Ectodermal cell (in vitro differentiated cells): ENCODE measurements around the gene KAZN.

Source experiments
- H3K27ac ChIP-seq: 2 replicates; pipeline ENCODE4 v1.7.0; 2013; ENCODE audit warnings: mild to moderate bottlenecking, low read depth, low read length; ENCODE audit not compliant: insufficient read depth, poor library complexity, severe bottlenecking
- H3K27me3 ChIP-seq: 2 replicates; pipeline ENCODE4 v1.7.0; 2013; ENCODE audit warnings: mild to moderate bottlenecking, low read length; ENCODE audit not compliant: insufficient read depth, control insufficient read depth, poor library complexity, severe bottlenecking
- H3K36me3 ChIP-seq: one replicate; pipeline ENCODE4 v1.7.0; 2013; ENCODE audit warnings: low read length; ENCODE audit not compliant: control insufficient read depth, insufficient read depth
- H3K4me1 ChIP-seq: one replicate; pipeline ENCODE4 v1.7.0; 2013; ENCODE audit warnings: low read length; ENCODE audit not compliant: control insufficient read depth, insufficient read depth
- H3K4me3 ChIP-seq: 2 replicates; pipeline ENCODE4 v1.7.0; 2013; ENCODE audit warnings: low read depth, low read length, control low read depth; ENCODE audit not compliant: insufficient read depth
- H3K9me3 ChIP-seq: 2 replicates; pipeline ENCODE4 v1.7.0; 2013; ENCODE audit warnings: mild to moderate bottlenecking, low read length, moderate library complexity; ENCODE audit not compliant: control insufficient read depth
- WGBS, 2 experiments: methylation state at CpG; one replicate each; pipeline ENCODE4 v1.1.7; 2013; ENCODE audit warnings: missing lambda C conversion rate in 2 of 2; 5-methylcytosine and 5-hydroxymethylcytosine counted together

Gene KAZN

DNA sequence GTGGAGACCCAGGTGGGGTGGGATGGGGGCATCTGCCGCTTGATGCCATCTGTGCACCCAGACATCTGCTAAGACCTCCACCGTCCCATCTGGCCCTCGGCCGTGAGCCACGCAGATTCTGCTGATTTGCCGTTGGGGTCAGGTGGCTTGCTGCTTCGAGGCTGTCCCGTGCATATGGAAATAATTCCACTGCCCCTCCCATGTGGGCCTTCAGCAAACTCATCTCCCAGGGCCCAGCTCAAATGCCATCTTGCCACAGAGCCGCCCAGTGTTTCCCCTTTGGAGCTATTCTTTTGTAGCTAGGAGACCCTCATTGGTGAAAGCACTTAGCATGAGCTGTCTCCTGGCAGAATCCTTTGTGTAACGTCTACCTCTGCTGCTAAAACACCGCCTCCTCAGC is 99.8 kb downstream of the KAZN start:
- H3K36me3 ChIP-seq, result no peaks in the 10 kb centered on the region
- no peak overlapping the region for H3K27ac ChIP-seq
- H3K4me3 ChIP-seq, result no peak overlapping the region
- H3K4me1 ChIP-seq, result peaks cover 5% of the 10 kb centered on the region
- no peaks in the 10 kb centered on the region for H3K9me3 ChIP-seq
- WGBS, 2 experiments, result 89 to 90% methylated on average over 11 of the region's 11 CpGs
- no peaks in the 10 kb centered on the region for H3K27me3 ChIP-seq

DNA sequence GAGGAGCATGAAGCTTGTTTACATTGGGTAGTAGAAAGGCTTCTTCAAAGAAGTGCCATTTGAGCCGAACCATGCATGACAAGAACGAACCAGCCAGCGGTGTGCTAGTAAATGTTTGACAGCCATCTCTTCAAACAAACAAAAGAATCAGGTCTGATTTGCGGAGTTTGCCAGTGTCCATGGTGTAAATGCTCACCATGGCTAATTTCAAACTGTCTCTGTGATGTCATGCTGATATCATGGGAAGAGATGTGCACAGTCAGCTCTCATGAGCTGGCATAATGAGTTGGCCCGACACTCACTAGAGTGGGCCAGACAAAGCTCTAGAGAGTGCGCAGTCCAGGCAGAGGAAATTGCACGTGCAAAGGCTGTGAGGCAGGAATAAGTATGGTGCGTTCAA is 101.1 kb downstream of the KAZN start:
- Histone ChIP-seq H3K9me3 (no peaks in the 10 kb centered on the region), H3K27ac (no peak overlapping the region), H3K36me3 (no peaks in the 10 kb centered on the region), H3K27me3 (no peaks in the 10 kb centered on the region), H3K4me1 (peaks cover 5% of the 10 kb centered on the region), H3K4me3 (no peak overlapping the region)
- WGBS, 2 experiments, result 91 to 95% methylated on average over 8 of the region's 8 CpGs

DNA sequence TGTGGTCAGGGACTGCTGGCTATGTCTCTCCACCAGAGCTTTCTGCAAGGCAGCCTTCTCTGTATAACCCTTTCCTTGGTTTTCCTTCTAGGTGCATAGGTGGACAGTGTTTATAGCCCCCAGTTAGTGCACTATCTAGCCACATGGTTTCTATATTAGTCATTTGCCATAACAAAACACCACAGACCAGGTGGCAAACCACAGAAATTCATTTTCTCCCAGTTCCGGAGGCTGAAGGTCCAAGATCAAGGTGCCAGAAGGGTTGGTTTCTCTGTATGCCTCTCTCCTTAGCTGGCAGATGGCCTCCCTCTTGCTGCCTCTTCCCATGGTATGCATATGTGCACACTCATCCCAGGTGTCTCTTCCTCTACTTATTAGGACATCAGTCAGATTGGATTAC is 106.4 kb downstream of the KAZN start:
- WGBS, 2 experiments, result 95 to 97% methylated on average over 1 of the region's 1 CpG
- no peaks in the 10 kb centered on the region for H3K4me1 ChIP-seq

DNA sequence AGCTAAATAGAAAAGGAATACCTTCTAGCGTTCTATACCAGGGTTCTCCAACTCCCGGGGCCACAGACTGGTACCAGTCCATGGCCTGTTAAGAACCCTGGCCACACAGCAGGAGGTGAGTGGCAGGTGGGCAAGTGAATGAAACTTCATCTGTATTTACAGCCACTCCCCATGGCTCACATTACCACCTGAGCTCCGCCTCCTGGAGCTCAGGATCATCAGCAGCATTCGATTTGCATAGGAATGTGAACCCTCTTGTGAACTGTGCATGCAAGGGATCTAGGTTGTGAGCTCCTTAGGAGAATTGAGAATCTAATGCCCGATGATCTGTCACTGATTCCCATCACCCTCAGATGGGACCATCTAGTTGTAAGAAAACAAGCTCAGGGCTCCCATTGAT is 107.3 kb downstream of the KAZN start:
- no peaks in the 10 kb centered on the region for H3K36me3 ChIP-seq
- H3K27ac ChIP-seq, result no peak overlapping the region
- 91 to 95% methylated on average over 5 of the region's 5 CpGs for WGBS, 2 experiments
- H3K4me1 ChIP-seq, result no peaks in the 10 kb centered on the region
- no peak overlapping the region for H3K4me3 ChIP-seq
- no peaks in the 10 kb centered on the region for H3K27me3 ChIP-seq
- no peaks in the 10 kb centered on the region for H3K9me3 ChIP-seq

More for the DNA sequence above, 106.4 kb downstream of the KAZN start:
- Histone ChIP-seq H3K27ac (no peak overlapping the region), H3K4me3 (no peak overlapping the region), H3K27me3 (no peaks in the 10 kb centered on the region), H3K9me3 (no peaks in the 10 kb centered on the region), H3K36me3 (no peaks in the 10 kb centered on the region)

DNA sequence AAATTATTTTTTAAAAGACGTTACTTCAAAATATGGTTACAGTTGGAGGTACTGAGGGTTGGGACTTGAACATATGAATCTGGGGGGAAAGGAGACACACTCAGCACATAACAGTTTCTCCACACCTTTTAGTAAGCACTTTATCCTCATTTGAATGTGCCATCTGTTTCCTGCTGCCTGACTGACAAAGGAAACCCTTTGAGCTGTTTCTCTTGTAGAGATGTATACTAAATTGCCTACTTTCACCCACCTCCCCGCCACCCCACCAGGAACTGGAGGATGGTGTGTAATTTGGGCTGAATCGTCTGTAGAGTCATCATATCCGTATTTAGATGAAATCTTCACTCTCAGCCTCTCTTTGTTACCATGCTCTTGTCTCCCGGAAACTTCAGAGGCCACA is 108.1 kb downstream of the KAZN start:
- H3K36me3 ChIP-seq, result no peaks in the 10 kb centered on the region
- no peak overlapping the region for H3K4me3 ChIP-seq
- H3K27ac ChIP-seq, result no peak overlapping the region
- H3K27me3 ChIP-seq, result no peaks in the 10 kb centered on the region
- 84 to 93% methylated on average over 3 to 5 of the region's 5 CpGs for WGBS, 2 experiments
- H3K9me3 ChIP-seq, result no peaks in the 10 kb centered on the region
- H3K4me1 ChIP-seq, result no peaks in the 10 kb centered on the region

DNA sequence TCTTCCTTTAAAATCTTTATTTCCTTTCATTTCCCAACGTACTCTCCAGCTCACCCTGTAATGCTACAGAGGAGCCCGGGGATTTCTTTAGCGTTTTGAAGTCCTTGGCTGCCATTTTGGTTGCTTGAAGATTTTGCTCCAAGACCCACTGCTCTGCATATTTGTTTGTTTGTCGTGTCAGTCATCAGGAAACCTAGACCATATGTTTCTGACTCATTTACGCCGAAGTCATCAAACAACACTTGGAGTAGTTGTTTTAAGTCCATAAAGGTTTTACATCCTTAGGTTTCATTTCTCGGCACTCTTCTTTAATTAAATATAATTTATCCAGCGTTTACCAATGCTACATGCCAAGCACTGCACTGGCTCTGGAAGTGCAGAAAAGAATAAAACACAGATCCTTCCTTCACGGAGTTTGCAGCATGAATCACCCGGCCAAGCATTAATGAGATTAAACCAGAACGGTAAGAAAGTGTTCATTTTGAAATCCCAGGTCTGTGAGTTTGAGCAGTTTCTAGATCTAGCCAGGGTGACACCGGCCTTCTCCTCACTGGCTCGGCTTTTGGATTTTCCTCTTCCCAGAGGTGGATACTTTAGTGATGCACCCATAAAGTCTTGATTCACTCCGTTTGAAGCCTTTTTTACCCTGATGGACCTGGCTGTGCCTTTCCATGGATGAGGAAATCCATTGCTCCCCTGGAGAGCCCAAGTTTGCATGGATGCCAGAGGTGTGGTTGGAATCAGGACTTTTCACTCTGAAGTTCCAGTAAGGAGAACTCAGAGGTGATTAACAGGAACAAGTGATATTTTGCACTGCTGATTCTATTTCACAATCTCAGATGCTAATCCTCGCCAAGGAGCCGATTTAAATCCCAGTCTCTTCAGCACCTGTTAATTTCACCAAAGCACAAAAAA is 109.3 kb downstream of the KAZN start:
- no peaks in the 10 kb centered on the region for H3K9me3 ChIP-seq
- H3K4me1 ChIP-seq, result no peaks in the 10 kb centered on the region
- H3K36me3 ChIP-seq, result no peaks in the 10 kb centered on the region
- no peaks in the 10 kb centered on the region for H3K27me3 ChIP-seq
- no peak overlapping the region for H3K4me3 ChIP-seq
- H3K27ac ChIP-seq, result no peak overlapping the region
- 94 to 98% methylated on average over 16 of the region's 16 CpGs for WGBS, 2 experiments

DNA sequence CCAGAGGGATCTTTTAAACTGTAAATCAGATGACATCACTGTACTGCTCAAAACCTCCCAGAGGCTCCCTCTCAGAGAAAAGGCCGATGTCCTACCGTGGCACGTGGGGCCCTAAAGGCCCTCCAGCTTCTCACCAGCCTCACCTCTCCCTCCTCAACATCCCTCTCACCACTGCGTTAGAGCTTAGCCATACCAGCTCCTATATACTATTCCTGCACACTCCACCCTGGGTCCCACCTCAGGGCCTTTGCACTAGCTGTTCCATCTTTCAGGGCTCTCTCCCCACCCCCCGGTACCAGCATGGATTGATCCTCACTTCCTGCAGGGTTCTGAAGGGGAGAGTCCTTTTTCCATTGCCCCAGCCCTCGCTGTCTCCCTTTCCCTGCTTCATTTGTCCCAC is 111.8 kb downstream of the KAZN start:
- Histone ChIP-seq H3K9me3 (no peaks in the 10 kb centered on the region), H3K27ac (no peak overlapping the region), H3K27me3 (no peaks in the 10 kb centered on the region), H3K36me3 (no peaks in the 10 kb centered on the region), H3K4me1 (no peaks in the 10 kb centered on the region), H3K4me3 (no peak overlapping the region)
- WGBS, 2 experiments, result 91 to 95% methylated on average over 6 of the region's 6 CpGs

DNA sequence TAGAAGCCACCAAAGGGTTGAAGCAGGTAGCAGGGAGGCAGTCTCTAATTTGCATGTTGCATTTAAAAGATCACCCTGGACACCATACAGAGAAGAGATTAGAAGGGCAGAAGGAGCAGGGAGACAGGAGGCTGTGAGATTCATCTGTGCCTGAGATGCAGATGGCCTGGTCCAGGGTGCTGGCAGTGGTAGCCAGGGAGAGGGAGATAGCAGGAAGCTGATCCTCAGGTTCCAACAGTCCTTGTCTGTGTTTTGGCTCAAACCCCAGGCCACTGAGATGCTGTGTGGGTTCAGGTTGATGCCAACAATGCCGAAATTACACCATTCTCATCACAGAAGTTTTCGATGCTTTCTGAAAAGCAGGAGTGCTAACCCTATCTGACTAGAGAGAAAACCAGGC is 113.7 kb downstream of the KAZN start:
- Histone ChIP-seq H3K4me3 (no peak overlapping the region), H3K4me1 (no peaks in the 10 kb centered on the region), H3K27me3 (no peaks in the 10 kb centered on the region), H3K9me3 (no peaks in the 10 kb centered on the region), H3K27ac (no peak overlapping the region), H3K36me3 (no peaks in the 10 kb centered on the region)
- 91 to 97% methylated on average over 2 of the region's 2 CpGs for WGBS, 2 experiments

DNA sequence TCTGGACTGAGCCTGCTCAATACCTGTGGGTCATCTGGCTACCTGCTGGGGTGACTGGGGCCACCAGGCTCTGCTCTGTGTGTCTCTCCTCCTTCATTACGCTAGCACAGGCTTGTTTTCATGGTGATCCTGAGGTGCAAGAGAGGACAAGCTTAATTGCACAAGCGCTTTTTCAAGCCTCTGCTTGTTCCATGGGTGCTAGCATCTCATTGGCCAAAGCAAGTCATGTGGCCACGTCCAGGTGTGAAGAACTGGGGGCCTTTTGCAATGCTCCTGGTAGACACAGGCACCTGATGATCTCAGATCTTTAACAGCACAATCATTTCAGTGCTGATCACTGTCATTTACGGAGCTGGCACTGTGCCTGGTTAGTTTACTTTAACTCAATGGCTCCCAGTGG is 114.6 kb downstream of the KAZN start:
- Histone ChIP-seq H3K4me3 (no peak overlapping the region), H3K9me3 (no peaks in the 10 kb centered on the region), H3K36me3 (no peaks in the 10 kb centered on the region), H3K4me1 (no peaks in the 10 kb centered on the region), H3K27me3 (no peaks in the 10 kb centered on the region), H3K27ac (no peak overlapping the region)
- 79 to 83% methylated on average over 4 of the region's 4 CpGs for WGBS, 2 experiments

DNA sequence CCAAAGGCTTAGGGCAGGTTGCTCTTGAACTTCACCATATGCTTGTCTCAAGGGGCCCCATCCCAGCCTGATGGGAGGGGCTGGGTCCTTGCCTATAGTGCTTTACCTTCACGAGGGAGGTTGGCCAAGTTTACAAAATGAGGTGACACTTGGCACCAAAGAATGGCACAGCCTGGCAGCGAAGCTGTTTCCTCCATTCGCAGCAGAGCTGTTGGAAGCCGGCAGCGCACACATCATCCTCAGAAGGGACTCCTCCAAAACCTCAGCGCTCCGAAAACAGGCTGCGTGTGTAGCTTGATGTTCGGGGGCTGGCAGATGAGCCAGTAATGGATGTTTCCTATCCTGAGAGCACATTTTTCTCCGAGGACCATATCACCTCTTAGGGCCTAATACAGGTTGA is 116.8 kb downstream of the KAZN start:
- no peaks in the 10 kb centered on the region for H3K9me3 ChIP-seq
- WGBS, 2 experiments, result 93 to 96% methylated on average over 10 of the region's 10 CpGs
- no peaks in the 10 kb centered on the region for H3K36me3 ChIP-seq
- no peak overlapping the region for H3K4me3 ChIP-seq
- no peaks in the 10 kb centered on the region for H3K27me3 ChIP-seq
- no peak overlapping the region for H3K27ac ChIP-seq
- H3K4me1 ChIP-seq, result no peaks in the 10 kb centered on the region
